HG03103 (cell line): ENCODE data around the gene IL4I1.
A peak's percentile ranks its signal among the peaks of the same experiment; 100 is the strongest.

ENCODE experiments used
- ATAC-seq: cut with Tn5 transposase; IDR thresholded peaks from one replicate; pipeline ENCODE4 v1.9.1; 2021; ENCODE audit warnings: low read depth; ENCODE audit not compliant: unreplicated experiment

Gene IL4I1

DNA sequence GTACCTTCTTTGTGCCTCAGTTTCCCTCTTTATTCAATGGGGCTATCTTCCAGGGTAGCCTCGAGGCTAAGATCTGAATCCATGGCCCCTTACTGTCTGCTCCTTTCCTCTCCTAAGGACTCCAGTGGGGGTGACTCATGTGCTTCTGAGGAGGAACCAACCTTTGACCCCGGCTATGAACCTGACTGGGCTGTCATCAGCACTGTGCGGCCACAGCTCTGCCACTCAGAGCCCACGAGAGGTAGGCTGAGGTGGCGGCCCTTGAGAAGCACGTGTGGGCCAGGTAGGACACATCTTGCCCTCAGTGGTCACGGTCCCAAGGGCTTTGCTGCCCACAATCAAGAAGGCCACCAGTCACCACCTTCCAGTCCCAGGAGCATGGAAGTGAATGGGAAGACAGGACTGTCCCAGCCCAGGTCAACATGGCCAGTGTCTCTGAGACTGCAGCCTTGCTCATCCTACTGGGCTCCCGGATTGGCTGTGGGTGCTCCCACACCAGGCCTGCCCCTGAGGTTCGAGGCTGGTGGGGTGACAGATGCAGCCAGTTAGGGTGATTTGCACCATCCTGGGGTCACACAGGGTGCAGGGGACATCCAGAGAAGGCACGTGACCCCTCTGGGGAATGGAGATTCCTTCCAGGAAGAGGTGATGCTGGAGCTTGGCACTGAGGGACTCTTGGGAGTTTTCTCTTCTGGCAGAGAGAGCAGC is 16.4 kb downstream of the IL4I1 start:
- ATAC-seq = no peak

GRCh38 chr19:49879243-49879963 is 17.3 kb downstream of the IL4I1 start:
- ATAC-seq = no peak

DNA sequence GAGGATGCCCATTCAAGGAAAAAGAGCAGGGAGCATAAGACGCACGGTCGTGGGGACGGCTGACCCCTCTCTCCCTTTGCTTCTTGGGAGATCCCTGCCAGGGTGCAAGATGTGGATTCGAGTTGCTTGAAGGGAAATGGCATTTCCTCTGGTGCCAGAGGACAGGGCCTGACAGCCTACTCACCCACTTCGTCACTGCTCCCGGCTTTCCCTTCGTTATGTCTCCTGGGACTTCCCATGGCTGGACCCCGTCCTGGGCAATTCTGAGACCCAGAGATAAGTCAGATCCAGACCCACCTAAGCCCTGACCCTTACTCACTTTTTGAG is 18.0 kb downstream of the IL4I1 start:
- ATAC-seq = no peak

DNA sequence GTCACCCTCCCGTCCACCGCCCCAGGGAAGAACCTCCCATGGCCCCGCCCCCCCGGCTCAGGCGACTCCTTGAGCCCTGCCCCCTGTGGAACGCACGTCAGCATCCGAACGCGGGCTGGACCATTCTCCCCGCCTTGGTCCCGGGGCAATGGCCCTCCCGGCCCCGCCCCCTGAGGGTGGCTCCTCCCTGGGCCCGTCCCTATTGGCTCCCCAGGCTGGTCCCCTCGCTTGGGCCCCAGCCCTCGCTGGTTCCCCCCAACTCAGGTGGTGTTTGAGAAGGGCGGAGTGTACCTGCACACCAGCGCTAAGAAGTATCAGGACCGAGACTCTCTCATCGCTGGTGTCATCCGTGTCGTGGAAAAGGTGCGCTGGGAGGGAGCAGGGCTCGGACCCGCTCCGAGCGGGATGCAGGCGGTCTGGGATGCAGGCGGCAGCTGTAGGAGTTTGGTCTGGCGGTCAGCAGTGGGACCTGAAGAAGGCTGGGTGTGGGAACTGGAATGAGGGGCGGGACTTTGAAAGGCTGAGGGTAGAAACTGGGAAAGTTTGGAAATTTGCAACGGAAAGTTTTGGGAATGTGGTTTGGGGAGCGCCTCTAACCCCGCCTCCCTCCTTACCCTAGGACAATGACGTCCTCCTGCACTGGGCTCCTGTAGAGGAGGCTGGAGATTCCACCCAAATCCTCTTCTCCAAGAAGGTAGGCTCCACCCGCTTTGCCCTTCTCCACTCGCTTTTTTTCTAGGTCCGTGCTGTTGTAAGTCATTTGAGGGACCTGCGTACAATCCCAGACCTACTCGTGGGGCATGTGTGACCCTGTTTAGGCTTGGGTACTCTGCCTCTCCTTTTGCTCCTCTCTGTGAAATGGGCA is 18.6 kb downstream of the IL4I1 start:
- ATAC-seq = peak; percentile 43

DNA sequence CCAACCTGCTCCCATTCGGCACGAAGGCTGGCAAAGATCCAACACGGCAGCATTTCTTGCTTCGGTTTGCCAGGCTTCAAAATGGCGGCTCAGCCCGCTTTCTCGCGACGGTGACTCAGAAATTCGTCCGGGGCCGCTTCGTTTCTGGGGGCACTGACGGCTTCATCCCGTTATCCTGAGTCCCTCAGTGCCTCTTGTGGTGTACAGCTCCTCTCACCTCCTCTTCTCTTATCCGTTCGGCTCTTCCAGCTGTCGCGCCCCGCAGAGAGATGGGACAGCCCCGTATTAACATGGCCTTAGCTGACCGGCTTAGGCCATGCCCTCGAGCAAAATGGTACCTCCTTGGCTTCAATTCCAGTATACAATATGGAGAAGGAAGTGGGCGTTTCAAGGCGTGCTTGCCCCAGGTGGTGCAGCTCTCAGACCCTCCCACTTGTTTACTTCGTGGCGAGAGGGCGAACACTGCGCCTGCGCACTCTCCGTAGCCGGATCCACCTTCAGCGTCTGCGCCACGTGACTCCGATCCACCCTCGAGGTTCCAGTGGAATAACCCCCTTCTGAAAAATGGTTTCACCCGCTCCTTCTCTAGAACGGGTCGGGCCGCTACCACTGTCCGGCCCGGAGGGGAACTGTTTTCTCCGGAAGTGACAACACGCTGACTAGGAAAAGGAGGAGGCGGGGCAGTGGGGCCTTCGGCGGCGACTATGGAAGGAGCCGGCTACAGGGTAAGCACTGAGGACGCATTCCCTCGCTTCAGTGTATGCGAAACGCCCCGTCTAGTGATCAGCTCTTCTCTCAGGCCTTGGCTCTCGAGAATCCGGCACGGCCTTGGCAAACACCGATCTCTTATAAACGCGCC is 19.4 kb downstream of the IL4I1 start, which contains the start of the genes AKT1S1 and TBC1D17:
TSS of gene AKT1S1 (minus strand) at position 336 of the 859 bp plus-strand sequence. CDS start 4,060 bp downstream, outside the sequence.
TSS of gene TBC1D17 (plus strand) at position 683 of the 859 bp plus-strand sequence. CDS start at position 705, 22 bp downstream.
- ATAC-seq = peak; percentile 44

DNA sequence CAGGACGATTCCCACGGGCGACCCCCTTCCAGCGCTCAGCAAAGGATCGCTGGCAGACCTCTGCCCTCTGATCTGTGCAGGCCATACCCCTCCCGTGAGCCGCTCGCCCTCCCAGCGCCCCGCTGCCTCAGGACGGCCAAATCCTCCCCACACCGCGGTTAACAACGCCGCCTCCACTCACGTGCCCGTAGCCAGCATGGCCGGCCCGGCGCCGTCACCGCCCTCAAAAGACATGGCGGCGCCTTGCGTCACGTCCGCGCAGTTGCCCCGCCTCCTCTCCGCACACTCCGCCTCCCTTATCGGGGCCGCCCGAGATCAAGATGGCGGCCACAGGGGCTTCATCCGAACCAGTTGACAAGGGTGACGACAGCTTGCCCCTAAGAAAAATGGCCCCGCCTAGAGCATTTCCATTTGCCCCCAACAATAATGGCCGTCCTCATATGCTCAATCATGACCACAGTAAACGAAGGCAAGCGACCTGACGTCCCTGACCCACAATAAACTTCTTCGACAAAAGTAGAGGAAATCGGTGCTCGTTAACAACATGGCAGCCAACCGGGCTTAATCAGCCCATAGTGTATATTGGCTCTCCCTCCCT is 20.2 kb downstream of the IL4I1 start:
- ATAC-seq = peak; percentile 43

DNA sequence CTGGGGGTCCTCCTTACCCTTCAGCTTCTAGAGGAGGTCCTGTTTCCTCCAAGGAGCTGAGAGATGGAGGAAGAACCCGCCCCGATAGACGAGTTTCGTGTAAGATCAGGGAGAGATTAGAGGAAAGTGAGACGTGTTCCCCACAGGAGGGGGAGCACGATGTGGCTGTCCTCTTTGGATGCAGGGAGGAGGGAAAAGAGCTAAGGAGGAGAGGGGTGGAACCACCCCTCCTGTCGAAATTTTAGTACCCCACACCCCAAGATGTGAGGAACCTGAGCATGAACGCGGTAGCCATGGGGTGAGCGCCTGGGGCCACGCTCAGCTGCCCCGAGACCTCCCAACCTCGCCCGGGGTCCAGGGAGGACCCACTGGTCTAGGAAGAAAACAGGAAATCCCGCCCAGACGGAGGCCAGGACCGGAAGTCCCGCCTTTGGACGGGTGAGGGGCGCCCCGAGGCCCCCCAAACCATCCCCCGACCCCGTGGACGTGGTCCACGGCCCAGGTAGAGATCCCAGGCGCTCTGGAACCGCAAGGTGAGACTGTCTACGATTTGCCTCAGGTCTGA is 20.7 kb downstream of the IL4I1 start:
- ATAC-seq = no peak

DNA sequence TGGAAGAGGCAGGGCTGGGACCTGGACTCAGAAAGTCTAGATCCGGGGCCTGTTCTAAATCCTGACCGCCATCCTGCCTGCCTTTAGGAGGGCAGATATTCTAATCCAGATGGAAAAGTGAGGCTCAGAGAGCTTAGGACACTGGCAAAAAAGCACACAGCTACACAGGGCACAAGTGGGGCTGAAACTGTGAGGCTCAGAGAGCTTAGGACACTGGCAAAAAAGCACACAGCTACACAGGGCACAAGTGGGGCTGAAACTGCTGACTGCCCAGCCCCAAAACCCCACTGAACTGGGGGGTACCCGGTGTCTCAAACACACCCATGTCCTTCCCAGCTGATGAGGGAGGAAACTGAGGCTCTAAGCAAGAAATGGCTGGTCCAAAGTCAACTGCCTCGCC is 21.5 kb downstream of the IL4I1 start:
- no peak for ATAC-seq

GRCh38 chr19:49874503-49875157 is 22.1 kb downstream of the IL4I1 start:
- no peak for ATAC-seq

DNA sequence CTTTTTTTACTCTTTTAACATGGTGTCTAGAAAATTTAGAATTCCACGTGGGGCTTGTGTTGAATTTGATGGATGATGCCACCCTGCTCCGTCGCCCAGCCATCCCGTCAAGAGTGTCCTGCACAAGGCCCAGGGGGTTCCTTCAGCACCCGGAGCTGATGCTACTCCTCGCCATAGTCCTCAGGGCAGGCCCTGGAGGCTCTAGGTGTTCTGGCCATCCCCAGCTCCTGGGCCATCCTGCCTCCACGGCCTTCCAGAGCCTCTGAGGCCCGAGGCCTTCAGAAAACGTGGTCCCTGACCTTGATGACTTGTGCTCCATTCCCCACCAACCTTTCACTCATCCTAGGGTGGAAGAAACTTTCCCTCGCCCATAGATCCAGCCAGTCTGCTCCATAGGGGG is 22.9 kb downstream of the IL4I1 start:
- no peak for ATAC-seq

- ATAC-seq = no peak
These were observed 23.6 kb downstream of the IL4I1 start for GRCh38 chr19:49873129-49873521.

DNA sequence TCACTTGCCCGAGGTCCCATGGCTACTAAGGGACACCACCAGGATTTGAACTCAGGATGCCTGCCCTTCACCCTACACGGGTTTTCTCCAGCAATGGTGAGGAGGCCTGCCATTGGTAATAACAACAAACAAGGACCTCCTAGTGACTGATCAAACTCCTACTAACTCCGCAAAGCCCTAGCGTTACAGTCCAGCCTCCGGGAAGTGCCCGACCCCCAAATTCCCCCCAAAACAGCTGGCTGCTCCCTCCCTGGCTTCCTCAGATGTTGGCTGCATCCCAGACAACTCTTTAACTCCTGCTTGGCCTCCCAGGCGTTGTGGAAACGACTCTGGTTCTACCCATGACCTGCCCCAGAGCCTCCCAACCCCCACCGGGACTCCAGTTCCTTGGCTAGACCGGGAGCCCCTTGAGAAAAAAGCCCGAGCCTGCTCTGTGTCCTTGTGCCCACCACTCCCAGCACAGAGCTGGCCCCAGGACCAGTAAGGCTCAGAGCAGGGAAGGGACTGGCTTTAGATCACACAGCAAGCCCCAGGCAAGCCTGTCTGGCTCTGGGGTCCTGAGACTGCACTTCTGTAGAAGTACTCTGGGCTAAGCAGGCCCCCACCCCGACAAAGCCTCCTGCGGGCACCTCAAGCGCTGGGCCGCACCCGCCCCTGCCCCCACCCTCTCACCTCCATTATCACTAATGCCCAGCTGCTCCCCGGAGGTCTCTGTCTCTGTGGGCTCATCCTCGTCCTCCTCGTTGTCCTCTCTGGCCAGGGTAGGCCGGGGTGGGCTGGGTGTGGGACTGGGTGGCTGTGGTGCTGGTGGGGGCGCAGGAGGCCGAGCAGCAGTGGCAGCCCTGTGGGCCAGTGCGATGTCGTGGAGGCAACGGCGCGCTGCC is 24.2 kb downstream of the IL4I1 start:
- no peak for ATAC-seq

GRCh38 chr19:49871349-49871985 is 25.2 kb downstream of the IL4I1 start:
- no peak for ATAC-seq

DNA sequence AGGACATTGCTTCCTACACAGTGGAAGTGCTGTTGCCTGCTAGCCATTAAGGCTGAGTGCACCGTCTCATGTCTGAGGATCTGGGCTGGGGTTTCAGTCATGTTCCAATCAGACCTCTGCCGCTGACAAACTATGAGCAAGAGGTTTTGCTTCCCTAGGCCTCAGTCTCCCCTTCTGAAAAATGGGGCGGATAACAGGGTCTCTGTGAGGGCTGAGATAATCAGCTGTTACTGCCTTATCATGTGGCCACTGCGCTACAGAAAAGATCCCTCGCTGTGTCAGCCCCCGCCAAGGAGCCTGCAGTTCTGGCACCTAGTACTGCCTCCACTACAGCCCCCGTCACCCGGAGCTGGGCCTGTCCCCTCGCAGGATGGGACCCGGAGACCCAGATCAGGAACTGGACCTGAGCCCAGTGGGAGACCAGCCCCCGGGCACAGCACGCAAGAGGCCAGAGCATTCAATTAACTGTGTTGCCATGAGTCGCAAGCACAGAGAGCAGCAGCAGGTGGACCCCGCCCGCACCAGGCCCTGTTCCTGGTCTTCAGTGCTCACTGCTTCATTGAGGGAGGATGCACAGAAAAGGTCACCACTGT is 26.3 kb downstream of the IL4I1 start:
- ATAC-seq = no peak

DNA sequence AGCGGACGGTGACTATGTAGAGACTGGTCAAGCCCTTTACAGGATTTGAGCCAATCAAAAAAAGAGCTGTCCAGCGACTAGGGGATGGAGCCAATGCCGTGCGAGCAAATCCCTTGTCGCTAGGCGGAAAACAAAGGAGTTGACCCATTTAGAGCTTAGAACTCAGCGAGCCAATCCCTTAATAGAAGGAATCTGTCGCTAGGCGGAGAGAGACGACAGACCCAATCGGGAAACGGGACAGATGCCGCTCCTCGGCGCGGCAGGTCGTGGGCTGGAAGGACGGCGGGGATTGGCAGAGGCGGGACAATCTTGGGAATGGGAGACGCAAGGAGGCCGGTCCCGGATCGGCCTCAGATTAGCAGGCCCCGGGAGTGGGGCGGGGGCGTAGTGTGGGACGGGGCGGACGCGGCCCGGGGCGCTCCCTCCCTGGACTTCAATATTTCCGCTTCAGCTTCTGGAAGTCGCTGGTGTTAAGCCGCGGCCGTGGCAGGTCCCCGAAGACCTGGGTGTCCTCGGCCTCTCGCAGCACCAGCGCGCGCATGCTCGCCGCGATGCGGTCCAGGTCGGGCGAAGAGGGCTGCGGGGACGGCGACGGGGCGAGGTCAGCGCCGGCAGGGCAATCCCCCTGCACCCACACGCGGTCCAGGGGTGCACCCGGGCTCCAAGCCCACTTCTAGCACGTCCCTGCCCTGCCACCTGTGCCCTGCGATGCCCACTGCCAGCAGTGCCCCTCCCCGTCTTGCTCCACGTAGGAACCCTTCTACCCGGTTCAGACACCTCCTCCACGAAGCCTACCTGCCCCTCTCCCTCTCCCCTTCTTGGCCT is 27.0 kb downstream of the IL4I1 start:
- peak; percentile 49 for ATAC-seq

- ATAC-seq = peak; percentile 1
These were observed 27.6 kb downstream of the IL4I1 start for GRCh38 chr19:49869009-49869483.
